Measurements from ENCODE around the gene LRRN2.

DNA sequence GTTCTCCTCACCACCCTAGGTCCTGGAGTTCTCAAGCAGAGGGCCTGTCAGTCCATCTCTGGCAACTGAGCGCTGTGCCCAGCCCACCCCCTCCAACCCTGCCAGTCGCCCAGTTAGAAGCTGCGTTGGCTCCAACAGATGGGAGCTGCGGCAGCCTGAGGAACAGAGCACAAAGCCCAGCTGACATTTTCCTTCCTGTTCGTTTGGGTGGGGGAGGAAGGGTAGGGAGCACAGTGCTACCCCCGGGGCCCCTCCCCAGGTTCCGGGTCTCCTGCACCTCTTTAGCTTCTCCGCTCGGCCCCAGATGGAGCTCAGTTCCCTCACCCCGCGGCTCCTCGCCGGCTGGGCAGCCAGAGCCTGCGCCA, 1.4 kb downstream of the LRRN2 start:
- TF ChIP-seq, protein P1, sequence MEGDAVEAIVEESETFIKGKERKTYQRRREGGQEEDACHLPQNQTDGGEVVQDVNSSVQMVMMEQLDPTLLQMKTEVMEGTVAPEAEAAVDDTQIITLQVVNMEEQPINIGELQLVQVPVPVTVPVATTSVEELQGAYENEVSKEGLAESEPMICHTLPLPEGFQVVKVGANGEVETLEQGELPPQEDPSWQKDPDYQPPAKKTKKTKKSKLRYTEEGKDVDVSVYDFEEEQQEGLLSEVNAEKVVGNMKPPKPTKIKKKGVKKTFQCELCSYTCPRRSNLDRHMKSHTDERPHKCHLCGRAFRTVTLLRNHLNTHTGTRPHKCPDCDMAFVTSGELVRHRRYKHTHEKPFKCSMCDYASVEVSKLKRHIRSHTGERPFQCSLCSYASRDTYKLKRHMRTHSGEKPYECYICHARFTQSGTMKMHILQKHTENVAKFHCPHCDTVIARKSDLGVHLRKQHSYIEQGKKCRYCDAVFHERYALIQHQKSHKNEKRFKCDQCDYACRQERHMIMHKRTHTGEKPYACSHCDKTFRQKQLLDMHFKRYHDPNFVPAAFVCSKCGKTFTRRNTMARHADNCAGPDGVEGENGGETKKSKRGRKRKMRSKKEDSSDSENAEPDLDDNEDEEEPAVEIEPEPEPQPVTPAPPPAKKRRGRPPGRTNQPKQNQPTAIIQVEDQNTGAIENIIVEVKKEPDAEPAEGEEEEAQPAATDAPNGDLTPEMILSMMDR (conservative IDR thresholded peaks at IDR 0.05) = no peak
- TF ChIP-seq EZH2 (IDR thresholded peaks at IDR 0.05; ENCODE audit: low read depth) = no peak

All from PC-9 (cell line).